GM21360 (cell line): Measurements from ENCODE around the gene MALRD1.
"Not testable (repeated sequence)": the region's sequence is repeated elsewhere in the genome, so short reads cannot be mapped to it uniquely, and the experiment has no call there.

Experiments
- ATAC-seq: cut with Tn5 transposase; IDR thresholded peaks from one replicate; pipeline ENCODE4 v1.9.1; 2021; ENCODE audit warnings: mild to moderate bottlenecking, moderate library complexity; ENCODE audit not compliant: unreplicated experiment

The MALRD1 gene

GRCh38 chr10:19479854-19480253 lies 431.3 kb downstream of the MALRD1 start:
- no peak for ATAC-seq

- ATAC-seq: no peak
Measured at GRCh38 chr10:19480353-19480752, 431.8 kb downstream of the MALRD1 start.

- no peak for ATAC-seq
Measured at GRCh38 chr10:19483421-19483820, 434.8 kb downstream of the MALRD1 start.

- ATAC-seq: no peak
Measured at GRCh38 chr10:19488592-19489280, 440.1 kb downstream of the MALRD1 start.

- ATAC-seq: no peak
Measured at GRCh38 chr10:19491166-19491565, 442.6 kb downstream of the MALRD1 start.

- no peak for ATAC-seq
Measured at GRCh38 chr10:19493917-19494316, 445.3 kb downstream of the MALRD1 start.

- no peak for ATAC-seq
Measured at GRCh38 chr10:19497026-19497425, 448.4 kb downstream of the MALRD1 start.

- ATAC-seq: no peak
Measured at GRCh38 chr10:19498393-19499290, 450.0 kb downstream of the MALRD1 start.

GRCh38 chr10:19499291-19499770 lies 450.7 kb downstream of the MALRD1 start:
- no peak for ATAC-seq

- no peak for ATAC-seq
Measured at GRCh38 chr10:19500959-19501358, 452.4 kb downstream of the MALRD1 start.

GRCh38 chr10:19505320-19506312 lies 457.0 kb downstream of the MALRD1 start:
- no peak for ATAC-seq

GRCh38 chr10:19510005-19510732 lies 461.6 kb downstream of the MALRD1 start:
- ATAC-seq: not testable (repeated sequence)

GRCh38 chr10:19518109-19518508 lies 469.5 kb downstream of the MALRD1 start:
- ATAC-seq: no peak

- ATAC-seq: no peak
Measured at GRCh38 chr10:19518632-19519031, 470.0 kb downstream of the MALRD1 start.

- ATAC-seq: no peak
Measured at GRCh38 chr10:19531324-19531723, 482.7 kb downstream of the MALRD1 start.

- no peak for ATAC-seq
Measured at GRCh38 chr10:19532411-19532810, 483.8 kb downstream of the MALRD1 start.

- ATAC-seq: no peak
Measured at GRCh38 chr10:19541299-19541698, 492.7 kb downstream of the MALRD1 start.

- ATAC-seq: no peak
Measured at GRCh38 chr10:19546224-19546623, 497.6 kb downstream of the MALRD1 start.

GRCh38 chr10:19549503-19549902 lies 500.9 kb downstream of the MALRD1 start:
- no peak for ATAC-seq

GRCh38 chr10:19556666-19557065 lies 508.1 kb downstream of the MALRD1 start:
- no peak for ATAC-seq
